HUES6 (cell line): ENCODE data around the gene VPS37C.

Experiments used
- H3K27ac ChIP-seq: 2 replicates; pipeline ENCODE4 v1.7.0; 2013; ENCODE audit warnings: low read depth, mild to moderate bottlenecking, low read length, inconsistent platforms
- H3K27me3 ChIP-seq: 2 replicates; pipeline ENCODE4 v1.6.1; 2013; ENCODE audit warnings: low read length; ENCODE audit not compliant: control insufficient read depth, insufficient read depth
- H3K36me3 ChIP-seq: 2 replicates; pipeline ENCODE4 v1.6.1; 2013; ENCODE audit warnings: low read length; ENCODE audit not compliant: control insufficient read depth, insufficient read depth
- H3K4me1 ChIP-seq: 2 replicates; pipeline ENCODE4 v1.6.1; 2013; ENCODE audit warnings: low read length; ENCODE audit not compliant: control insufficient read depth, insufficient read depth
- H3K4me3 ChIP-seq: 2 replicates; pipeline ENCODE4 v1.5.1; 2013; ENCODE audit warnings: low read depth, low read length
- H3K9ac ChIP-seq: one replicate; pipeline ENCODE4 v1.6.1; 2013; ENCODE audit warnings: mild to moderate bottlenecking, low read length
- H3K9me3 ChIP-seq: 2 replicates; pipeline ENCODE4 v1.6.1; 2013; ENCODE audit warnings: low read depth, low read length; ENCODE audit not compliant: control insufficient read depth, insufficient read depth

The VPS37C gene

DNA sequence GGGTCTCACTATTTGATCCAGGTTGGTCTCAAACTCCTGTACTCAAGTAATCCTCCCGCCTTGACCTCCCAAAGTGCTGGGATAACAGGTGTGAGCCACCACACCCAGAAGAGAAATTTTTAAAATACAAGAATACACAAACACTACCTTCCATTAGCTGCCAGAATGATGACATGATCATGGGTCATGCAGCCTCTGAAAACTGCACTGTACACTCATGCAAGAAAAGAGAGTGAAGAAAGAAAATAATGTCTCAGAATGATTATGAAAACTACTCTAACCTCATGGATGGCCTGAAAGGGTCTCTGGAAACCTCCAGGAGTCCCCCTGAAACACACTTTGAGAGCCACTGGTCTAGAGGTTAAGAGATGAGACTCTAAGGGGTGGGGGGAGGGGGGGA is 18.8 kb downstream of the VPS37C start:
- Histone ChIP-seq H3K36me3 (peaks cover 11% of the 10 kb centered on the region; the same call in 1 of the 2 replicates), H3K9ac (no peak overlapping the region), H3K27ac (no peak overlapping the region), H3K9me3 (no peaks in the 10 kb centered on the region), H3K4me1 (peaks cover 10% of the 10 kb centered on the region; the same call in 1 of the 2 replicates), H3K4me3 (no peak overlapping the region), H3K27me3 (no peaks in the 10 kb centered on the region)

DNA sequence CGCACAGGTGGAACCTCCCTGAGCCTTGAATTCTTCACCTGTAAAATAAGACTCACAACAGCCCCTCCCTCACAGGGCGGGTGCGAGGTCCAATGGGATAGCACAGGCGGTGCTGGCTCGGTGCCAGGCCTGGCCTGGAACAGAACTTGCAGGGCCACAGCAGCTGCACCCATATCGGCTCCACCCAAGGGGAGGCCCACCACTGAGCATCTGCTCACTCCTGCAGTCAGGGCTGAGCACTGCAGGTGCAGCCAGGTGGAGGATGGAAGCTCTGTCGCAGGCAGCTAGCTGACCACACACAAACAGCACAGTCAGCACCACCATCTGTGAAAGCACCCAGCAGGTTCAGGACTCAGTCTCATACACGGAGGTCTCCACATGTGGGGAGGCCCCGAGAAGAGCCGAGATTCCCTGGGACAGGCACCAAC is 19.6 kb downstream of the VPS37C start:
- no peaks in the 10 kb centered on the region for H3K9me3 ChIP-seq
- no peaks in the 10 kb centered on the region for H3K27me3 ChIP-seq
- no peak overlapping the region for H3K9ac ChIP-seq
- H3K36me3 ChIP-seq: peaks cover 14% of the 10 kb centered on the region; the same call in 1 of the 2 replicates
- H3K4me3 ChIP-seq: no peak overlapping the region
- peaks cover 10% of the 10 kb centered on the region; the same call in 1 of the 2 replicates for H3K4me1 ChIP-seq
- no peak overlapping the region for H3K27ac ChIP-seq

DNA sequence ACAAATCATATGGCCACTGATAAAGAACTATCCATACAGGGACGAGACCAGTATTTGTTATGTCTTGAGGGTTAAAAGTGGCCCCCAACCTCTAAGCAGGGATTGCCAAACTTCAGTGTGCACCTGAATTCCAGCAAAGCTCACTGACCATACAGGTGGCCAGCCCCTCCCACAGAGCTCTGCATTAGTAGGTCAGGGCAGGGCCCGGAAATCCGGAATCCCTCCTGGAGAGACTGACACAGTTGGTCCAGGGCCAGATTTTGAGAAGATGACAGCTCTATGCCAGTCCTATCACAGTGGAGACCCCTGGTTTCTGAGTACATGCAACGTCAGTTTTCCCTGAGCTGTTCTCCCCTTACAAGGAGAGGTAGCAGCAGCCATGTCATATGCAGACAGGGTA is 20.8 kb downstream of the VPS37C start:
- H3K9me3 ChIP-seq: no peaks in the 10 kb centered on the region
- H3K27me3 ChIP-seq: no peaks in the 10 kb centered on the region
- no peak overlapping the region for H3K9ac ChIP-seq
- H3K27ac ChIP-seq: no peak overlapping the region
- peaks cover 10% of the 10 kb centered on the region; the same call in 1 of the 2 replicates for H3K4me1 ChIP-seq
- no peak overlapping the region for H3K4me3 ChIP-seq
- peaks cover 14% of the 10 kb centered on the region; the same call in 1 of the 2 replicates for H3K36me3 ChIP-seq

DNA sequence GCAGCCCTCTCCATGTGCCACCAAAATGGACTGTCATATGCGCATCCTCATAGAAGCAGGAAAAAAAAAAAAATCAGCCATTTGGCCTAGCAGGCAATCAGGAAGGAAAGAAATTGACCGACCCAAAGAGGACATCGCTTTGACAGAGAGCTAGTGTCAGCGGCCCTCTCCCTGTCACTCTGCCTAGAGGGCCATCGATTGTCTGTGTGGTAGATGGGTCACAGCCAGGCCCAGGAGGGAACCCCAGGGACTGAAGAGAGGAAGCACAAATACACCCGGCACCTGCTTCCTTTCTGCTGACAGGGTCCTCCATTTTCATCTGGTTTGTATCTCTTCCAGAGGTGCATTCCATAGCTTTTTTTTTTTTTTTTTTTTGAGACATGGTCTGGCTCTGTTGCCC is 21.8 kb downstream of the VPS37C start:
- no peak overlapping the region for H3K27ac ChIP-seq
- no peaks in the 10 kb centered on the region for H3K9me3 ChIP-seq
- no peak overlapping the region for H3K9ac ChIP-seq
- H3K36me3 ChIP-seq: peaks cover 14% of the 10 kb centered on the region; the same call in 1 of the 2 replicates
- no peaks in the 10 kb centered on the region for H3K27me3 ChIP-seq
- no peak overlapping the region for H3K4me3 ChIP-seq
- H3K4me1 ChIP-seq: peaks cover 18% of the 10 kb centered on the region

DNA sequence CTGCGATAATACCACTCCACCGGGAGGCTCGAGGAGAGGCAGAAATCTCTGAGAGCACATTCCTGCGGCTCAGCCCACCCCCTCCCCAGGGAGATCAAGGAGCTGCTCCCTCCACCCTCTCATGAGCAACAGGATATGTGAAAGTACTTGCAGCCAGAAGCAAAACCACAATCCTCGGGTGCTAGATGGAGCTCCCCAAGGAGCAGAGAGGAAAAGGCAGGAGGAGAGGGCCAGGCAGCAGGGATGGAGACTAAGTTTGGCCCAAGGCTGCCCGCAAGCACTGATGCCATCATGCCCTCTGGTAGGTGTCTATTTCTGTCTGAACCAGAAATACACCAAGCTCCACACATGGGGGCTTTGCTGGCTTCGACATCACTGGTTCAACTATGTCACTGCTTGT is 22.3 kb downstream of the VPS37C start:
- no peak overlapping the region for H3K27ac ChIP-seq
- H3K9ac ChIP-seq: no peak overlapping the region
- peaks cover 14% of the 10 kb centered on the region; the same call in 1 of the 2 replicates for H3K36me3 ChIP-seq
- peaks cover 22% of the 10 kb centered on the region for H3K4me1 ChIP-seq
- no peaks in the 10 kb centered on the region for H3K9me3 ChIP-seq
- H3K4me3 ChIP-seq: no peak overlapping the region
- no peaks in the 10 kb centered on the region for H3K27me3 ChIP-seq

DNA sequence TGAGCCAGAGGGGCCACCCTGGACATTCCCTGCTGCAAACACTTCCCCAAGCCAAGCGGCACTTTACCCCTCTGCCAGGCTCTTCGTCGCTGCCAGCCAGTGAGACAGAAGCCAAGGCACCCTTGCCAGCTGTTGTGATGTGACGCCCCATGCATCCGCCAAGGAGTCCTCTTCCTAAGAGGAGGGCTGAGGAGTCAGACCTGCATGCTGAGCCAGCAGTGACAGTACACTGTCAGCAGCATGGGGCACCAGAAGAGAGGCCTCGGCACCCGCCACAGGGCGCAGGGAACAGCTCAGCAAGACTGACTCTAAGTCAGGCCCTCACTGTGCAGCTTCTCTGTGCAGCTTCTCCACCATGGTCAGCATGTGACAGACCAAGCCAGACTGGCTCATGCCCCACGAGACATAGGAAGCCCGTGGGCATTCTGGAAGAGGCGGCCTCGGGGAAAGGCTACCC is 26.4 kb downstream of the VPS37C start:
- Histone ChIP-seq H3K4me1 (peaks cover 27% of the 10 kb centered on the region), H3K36me3 (peaks cover 28% of the 10 kb centered on the region), H3K9ac (peak overlapping the region; percentile 30), H3K27me3 (no peaks in the 10 kb centered on the region), H3K4me3 (no peak overlapping the region), H3K27ac (no peak overlapping the region), H3K9me3 (no peaks in the 10 kb centered on the region)

DNA sequence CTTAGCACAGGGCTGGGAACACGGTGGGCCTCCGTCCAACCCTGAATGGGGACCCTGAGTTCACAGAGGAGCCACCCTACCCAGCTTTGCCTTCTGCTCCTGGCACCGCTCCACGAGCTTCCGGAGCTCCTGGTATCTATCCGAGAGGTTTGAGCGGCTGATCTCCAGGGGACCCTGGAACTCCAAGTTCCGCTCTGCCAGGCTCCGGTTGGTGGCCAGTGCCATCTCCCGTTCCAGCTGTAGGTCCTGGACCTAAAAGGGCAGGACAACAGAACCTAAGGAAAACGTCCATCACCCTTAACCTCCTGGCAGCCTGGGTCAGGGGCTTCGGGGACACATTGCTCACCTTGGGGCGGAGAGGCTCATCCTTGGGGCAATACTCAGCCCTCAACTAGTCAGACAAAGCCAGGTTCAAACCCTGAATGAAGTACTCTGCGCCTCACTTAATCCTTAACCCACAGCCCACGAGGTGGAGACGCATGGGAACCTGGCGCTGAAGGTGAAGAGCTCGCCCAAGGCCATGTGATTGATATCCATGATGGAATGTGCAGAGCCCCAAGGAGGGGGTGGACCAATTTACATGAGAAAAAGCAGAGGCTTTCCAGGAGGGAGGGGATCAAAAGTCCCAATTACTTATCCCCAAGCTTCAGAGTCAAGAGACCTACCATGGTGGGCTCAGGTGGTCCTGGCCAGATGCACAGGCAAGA is 27.1 kb downstream of the VPS37C start:
- no peaks in the 10 kb centered on the region for H3K27me3 ChIP-seq
- no peak overlapping the region for H3K27ac ChIP-seq
- peaks cover 28% of the 10 kb centered on the region for H3K36me3 ChIP-seq
- no peaks in the 10 kb centered on the region for H3K9me3 ChIP-seq
- H3K9ac ChIP-seq: no peak overlapping the region
- H3K4me1 ChIP-seq: peaks cover 28% of the 10 kb centered on the region
- 0 out of 2 replicates have a peak overlapping the region, but pooled peaks have one; percentile 7 for H3K4me3 ChIP-seq

DNA sequence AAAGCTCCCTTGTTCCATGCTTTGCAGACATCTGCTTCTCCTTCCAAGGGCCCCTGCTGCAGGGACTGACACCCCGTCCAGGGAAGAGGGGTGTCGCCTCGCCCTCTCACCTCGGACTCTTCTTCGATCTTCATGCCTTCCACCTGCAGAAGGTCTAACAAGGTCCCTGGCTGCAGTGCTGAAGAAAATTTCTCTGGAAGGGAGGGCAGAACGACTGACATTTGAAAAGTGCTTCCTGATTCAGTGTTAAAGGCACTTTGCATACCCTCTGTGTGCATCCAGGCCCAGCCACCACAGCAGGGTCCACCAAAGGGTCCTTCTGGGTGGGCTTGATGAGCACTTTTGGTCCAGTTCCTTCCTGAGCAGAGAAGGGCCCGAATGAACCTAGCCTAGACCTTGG is 28.1 kb downstream of the VPS37C start:
- Histone ChIP-seq H3K4me3 (no peak overlapping the region), H3K9ac (no peak overlapping the region), H3K27me3 (no peaks in the 10 kb centered on the region), H3K4me1 (peaks cover 22% of the 10 kb centered on the region), H3K27ac (no peak overlapping the region), H3K9me3 (no peaks in the 10 kb centered on the region), H3K36me3 (peaks cover 24% of the 10 kb centered on the region)

DNA sequence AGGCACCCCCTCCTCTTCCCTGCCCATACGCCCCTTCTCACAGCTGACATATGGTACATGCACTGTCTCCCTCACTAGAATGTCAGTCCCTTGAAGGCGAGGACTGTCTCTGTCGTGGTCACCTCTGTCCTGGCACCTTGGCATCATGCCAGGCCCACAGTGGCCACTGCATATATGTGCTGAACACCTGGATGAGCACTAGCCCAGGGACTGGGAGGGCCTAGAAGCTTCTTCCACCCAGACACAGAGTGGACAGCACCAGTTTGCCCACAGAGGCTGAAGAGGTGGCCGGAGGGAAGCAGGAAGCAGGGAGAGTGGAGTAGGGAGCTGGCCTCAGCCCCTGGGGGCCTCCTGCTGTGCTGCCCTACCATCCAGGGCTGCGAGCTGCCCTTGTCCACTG is 28.6 kb downstream of the VPS37C start:
- Histone ChIP-seq H3K4me3 (no peak overlapping the region), H3K4me1 (peaks cover 22% of the 10 kb centered on the region), H3K27me3 (no peaks in the 10 kb centered on the region), H3K9me3 (no peaks in the 10 kb centered on the region), H3K9ac (no peak overlapping the region), H3K36me3 (peaks cover 19% of the 10 kb centered on the region), H3K27ac (no peak overlapping the region)

DNA sequence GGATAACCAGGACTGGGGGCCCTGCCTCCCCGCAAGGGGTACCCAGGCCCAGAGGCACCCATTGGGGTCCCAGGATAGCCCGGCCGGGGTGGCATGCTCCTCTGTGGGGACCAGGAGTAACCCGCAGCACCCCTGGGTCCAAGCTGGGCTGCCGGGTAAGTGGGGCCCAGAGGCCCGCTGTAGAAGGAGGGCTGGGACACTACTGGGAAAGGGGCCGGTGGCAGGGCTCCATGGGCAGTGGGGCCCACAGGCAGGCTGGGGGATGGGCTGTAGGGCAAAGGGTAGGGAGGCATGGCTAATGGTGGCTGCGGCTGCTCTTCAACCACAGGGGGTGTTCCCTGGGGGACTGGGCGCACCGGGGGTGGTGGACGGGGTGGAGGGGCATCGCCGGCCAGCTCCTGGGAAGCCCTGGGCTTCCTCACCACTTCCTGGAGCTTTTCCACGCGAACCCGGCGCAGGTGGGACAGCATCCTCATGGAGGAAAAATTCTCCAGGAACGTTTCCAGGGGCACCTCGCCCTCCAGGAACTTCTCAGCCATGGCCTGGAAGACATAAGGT is 29.1 kb downstream of the VPS37C start:
- Histone ChIP-seq H3K4me3 (no peak overlapping the region), H3K4me1 (peaks cover 22% of the 10 kb centered on the region), H3K36me3 (peaks cover 14% of the 10 kb centered on the region), H3K27ac (no peak overlapping the region), H3K9me3 (no peaks in the 10 kb centered on the region), H3K27me3 (no peaks in the 10 kb centered on the region), H3K9ac (no peak overlapping the region)

DNA sequence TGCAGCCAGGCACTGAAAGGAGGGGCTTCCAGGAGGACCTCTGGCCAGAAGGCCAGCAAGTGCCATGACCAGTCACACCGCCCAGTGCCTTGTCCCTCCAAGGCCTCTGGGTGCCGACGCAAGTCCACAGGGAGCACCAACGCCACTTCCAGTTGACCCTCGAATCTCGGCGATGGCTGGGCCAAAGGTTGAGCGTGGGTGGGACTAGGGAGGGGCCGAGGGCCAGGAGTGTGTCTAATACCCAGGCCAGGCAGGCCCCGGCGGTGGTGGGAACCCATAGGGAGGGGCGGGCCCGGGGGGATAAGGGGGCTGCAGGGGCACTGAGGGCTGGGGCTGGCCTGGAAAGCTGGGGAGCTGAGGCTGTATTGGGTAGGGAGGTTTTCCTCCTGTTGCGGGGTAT is 29.6 kb downstream of the VPS37C start:
- no peak overlapping the region for H3K27ac ChIP-seq
- peaks cover 22% of the 10 kb centered on the region for H3K4me1 ChIP-seq
- peaks cover 14% of the 10 kb centered on the region for H3K36me3 ChIP-seq
- H3K9ac ChIP-seq: no peak overlapping the region
- no peaks in the 10 kb centered on the region for H3K27me3 ChIP-seq
- no peaks in the 10 kb centered on the region for H3K9me3 ChIP-seq
- H3K4me3 ChIP-seq: no peak overlapping the region
